Measurements from ENCODE around the gene SDK1.
"Not testable (repeated sequence)": the region's sequence is repeated elsewhere in the genome, so short reads cannot be mapped to it uniquely, and the experiment has no call there.

Gene SDK1

DNA sequence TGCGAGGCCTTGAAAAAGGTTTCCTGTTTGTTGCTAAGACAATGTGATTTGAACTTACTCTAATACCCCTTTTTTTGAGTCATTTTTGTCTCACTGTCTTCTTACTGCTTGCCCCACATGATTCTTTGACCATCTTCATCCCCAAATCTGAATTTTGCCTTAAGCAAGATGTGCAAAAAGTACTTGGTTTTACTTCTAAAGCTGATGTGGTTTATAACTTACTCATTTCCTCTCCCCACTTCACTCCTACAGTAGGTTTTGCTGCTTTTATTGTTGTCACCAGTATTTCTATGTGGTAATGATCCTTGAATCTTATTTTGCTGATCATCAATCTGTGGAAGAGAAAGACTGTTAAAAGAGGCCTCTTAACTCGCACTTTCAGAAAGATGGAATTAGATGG is 396.4 kb downstream of the SDK1 start:
- no peak for DNase-seq
- Histone ChIP-seq H3K36me3 (no peaks in the 10 kb centered on the region), H3K9me3 (no peaks in the 10 kb centered on the region), H3K4me1 (no peaks in the 10 kb centered on the region), H3K4me3 (ENCODE audit: low read depth, low read length) (no peak overlapping the region), H3K27me3 (no peaks in the 10 kb centered on the region)
- TF ChIP-seq, protein P1, sequence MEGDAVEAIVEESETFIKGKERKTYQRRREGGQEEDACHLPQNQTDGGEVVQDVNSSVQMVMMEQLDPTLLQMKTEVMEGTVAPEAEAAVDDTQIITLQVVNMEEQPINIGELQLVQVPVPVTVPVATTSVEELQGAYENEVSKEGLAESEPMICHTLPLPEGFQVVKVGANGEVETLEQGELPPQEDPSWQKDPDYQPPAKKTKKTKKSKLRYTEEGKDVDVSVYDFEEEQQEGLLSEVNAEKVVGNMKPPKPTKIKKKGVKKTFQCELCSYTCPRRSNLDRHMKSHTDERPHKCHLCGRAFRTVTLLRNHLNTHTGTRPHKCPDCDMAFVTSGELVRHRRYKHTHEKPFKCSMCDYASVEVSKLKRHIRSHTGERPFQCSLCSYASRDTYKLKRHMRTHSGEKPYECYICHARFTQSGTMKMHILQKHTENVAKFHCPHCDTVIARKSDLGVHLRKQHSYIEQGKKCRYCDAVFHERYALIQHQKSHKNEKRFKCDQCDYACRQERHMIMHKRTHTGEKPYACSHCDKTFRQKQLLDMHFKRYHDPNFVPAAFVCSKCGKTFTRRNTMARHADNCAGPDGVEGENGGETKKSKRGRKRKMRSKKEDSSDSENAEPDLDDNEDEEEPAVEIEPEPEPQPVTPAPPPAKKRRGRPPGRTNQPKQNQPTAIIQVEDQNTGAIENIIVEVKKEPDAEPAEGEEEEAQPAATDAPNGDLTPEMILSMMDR (IDR thresholded peaks at IDR 0.05; ENCODE audit: low read depth, low read length): no peak

DNA sequence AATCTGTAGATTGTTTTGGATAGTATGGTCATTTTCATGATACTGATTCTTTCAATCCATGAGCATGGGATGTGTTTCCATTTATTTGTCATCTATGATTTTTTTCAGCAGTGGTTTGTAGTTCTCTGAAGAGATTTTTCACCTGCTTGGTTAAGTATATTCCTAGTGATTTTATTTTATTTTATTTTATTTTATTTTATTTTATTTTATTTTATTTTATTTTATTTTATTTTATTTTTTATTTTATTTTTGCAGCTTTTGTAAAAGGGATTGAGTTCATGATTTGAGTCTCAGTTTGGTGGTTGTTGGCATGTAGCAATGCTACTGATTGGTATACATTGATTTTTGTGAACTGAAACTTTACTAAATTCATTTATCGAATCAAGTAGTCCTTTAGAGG is 404.2 kb downstream of the SDK1 start:
- Histone ChIP-seq H3K9me3 (no peaks in the 10 kb centered on the region), H3K4me3 (ENCODE audit: low read depth, low read length) (no peak overlapping the region), H3K27me3 (no peaks in the 10 kb centered on the region), H3K4me1 (no peaks in the 10 kb centered on the region), H3K36me3 (no peaks in the 10 kb centered on the region)
- DNase-seq: no peak
- TF ChIP-seq, protein P1 (IDR thresholded peaks at IDR 0.05; ENCODE audit: low read depth, low read length): no peak

DNA sequence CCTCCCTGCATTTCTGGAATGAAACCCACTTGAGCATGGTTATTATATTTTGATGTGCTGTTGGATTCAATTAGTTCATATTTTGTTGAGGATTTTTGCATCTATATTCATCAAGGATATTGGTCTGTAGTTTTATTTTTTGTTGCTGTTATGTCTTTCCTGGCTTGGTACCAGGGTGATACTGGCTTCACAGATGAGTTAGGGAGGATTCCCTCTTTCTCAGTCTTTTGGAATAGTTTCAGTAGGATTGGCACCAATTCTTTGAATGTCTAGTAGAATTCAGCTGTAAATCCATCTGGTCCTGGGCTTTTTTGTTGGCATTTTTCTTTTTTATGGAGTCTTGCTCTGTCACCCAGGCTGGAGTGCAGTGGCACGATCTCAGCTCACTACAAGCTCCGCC is 405.0 kb downstream of the SDK1 start:
- not testable (repeated sequence) for DNase-seq, H3K4me1 ChIP-seq

DNA sequence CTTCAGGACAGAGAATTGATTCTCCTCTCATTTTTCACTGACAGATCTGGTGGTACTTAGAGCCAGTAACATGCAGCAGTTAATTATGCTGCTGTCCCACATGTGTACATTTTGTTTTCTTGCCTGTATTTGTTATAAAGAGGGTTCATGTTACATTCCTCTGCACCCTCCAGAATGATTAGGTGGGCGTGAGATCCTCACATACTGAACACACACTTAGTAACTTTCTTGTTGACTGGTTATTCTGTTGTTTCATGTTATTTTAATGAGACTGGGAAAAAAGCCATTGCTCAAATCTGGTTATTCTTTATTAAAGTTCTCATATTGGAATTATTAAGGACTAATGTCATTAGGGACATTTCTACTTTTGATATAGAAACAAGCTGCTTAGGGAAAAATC is 409.1 kb downstream of the SDK1 start:
- no peaks in the 10 kb centered on the region for H3K27me3 ChIP-seq
- no peak for DNase-seq
- TF ChIP-seq, protein P1 (IDR thresholded peaks at IDR 0.05; ENCODE audit: low read depth, low read length): no peak
- no peaks in the 10 kb centered on the region for H3K36me3 ChIP-seq
- no peaks in the 10 kb centered on the region for H3K4me1 ChIP-seq
- no peak overlapping the region for H3K4me3 ChIP-seq (ENCODE audit: low read depth, low read length)
- no peaks in the 10 kb centered on the region for H3K9me3 ChIP-seq

More for the DNA sequence above, 405.0 kb downstream of the SDK1 start:
- not testable (repeated sequence) for H3K4me3 ChIP-seq (ENCODE audit: low read depth, low read length); H3K36me3 ChIP-seq; H3K9me3 ChIP-seq; H3K27me3 ChIP-seq

DNA sequence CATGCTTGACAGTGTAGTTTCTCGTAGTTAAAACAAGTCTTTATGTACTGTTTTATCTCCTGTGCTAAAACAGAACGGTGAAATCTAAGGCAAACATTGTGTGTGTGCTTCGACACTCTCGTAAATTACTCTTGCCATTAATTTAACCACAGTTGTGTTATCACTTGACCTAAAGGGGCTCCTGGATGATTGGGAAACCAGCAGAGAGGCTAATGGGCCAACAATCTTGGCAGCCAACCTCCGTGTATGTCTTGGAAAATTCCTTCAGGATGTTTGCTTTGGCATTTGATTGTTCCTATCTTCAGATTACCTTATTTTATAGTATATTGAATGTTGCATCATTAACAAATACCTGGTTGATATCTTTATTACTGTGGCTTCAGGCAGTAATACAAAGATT is 409.5 kb downstream of the SDK1 start:
- Histone ChIP-seq H3K4me1 (no peaks in the 10 kb centered on the region), H3K9me3 (no peaks in the 10 kb centered on the region), H3K4me3 (ENCODE audit: low read depth, low read length) (no peak overlapping the region), H3K27me3 (no peaks in the 10 kb centered on the region), H3K36me3 (no peaks in the 10 kb centered on the region)
- TF ChIP-seq, protein P1 (IDR thresholded peaks at IDR 0.05; ENCODE audit: low read depth, low read length): no peak
- DNase-seq: no peak

DNA sequence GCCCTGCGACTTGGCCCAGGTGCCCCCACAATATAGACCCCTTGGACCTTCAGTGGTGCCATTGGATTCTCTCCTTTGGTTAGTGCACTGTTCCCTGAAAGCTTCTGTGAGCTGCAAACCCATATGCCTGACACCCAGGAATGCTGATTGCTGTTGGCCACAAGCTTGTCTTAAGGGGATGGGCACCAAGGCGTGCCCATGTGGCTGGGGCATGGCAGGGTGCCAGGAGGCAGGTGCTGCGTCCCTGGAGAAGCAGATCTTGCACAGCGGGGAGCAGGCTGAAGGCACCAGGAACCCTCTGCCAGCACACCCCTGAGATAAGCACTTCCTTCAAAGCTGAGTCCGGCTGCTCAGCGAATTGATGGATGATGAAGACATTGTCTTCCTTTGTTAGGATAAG is 411.8 kb downstream of the SDK1 start:
- H3K4me1 ChIP-seq: no peaks in the 10 kb centered on the region
- H3K4me3 ChIP-seq (ENCODE audit: low read depth, low read length): no peak overlapping the region
- TF ChIP-seq, protein P1 (IDR thresholded peaks at IDR 0.05; ENCODE audit: low read depth, low read length): no peak
- H3K36me3 ChIP-seq: no peaks in the 10 kb centered on the region
- no peaks in the 10 kb centered on the region for H3K27me3 ChIP-seq
- H3K9me3 ChIP-seq: no peaks in the 10 kb centered on the region
- no peak for DNase-seq

DNA sequence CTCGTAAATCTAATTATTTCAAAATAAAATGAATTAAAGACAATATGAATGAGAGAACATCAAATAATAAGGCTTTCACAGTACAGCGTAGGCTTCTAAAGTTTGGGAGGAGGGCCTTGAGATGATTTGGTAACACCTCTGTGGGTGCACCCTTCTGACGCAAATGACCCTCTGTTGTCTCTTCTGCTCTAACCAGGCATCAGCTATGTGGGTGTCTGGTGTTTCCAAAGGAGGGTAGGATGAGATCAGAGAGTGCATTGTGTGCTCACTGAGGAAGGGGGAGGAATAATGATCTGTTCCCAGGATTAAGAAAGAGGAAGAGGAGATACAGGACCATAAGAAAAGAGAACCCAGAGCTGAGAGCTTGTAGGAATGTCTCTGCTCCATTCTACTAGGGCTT is 420.4 kb downstream of the SDK1 start:
- Histone ChIP-seq H3K36me3 (no peaks in the 10 kb centered on the region), H3K9me3 (no peaks in the 10 kb centered on the region), H3K4me3 (ENCODE audit: low read depth, low read length) (no peak overlapping the region), H3K27me3 (no peaks in the 10 kb centered on the region), H3K4me1 (no peaks in the 10 kb centered on the region)
- DNase-seq: no peak
- TF ChIP-seq, protein P1 (IDR thresholded peaks at IDR 0.05; ENCODE audit: low read depth, low read length): no peak
